ENCODE measurements around the gene NDUFB8.
"Not testable (repeated sequence)": the region's sequence is repeated elsewhere in the genome, so short reads cannot be mapped to it uniquely, and the experiment has no call there.

Gene NDUFB8

DNA sequence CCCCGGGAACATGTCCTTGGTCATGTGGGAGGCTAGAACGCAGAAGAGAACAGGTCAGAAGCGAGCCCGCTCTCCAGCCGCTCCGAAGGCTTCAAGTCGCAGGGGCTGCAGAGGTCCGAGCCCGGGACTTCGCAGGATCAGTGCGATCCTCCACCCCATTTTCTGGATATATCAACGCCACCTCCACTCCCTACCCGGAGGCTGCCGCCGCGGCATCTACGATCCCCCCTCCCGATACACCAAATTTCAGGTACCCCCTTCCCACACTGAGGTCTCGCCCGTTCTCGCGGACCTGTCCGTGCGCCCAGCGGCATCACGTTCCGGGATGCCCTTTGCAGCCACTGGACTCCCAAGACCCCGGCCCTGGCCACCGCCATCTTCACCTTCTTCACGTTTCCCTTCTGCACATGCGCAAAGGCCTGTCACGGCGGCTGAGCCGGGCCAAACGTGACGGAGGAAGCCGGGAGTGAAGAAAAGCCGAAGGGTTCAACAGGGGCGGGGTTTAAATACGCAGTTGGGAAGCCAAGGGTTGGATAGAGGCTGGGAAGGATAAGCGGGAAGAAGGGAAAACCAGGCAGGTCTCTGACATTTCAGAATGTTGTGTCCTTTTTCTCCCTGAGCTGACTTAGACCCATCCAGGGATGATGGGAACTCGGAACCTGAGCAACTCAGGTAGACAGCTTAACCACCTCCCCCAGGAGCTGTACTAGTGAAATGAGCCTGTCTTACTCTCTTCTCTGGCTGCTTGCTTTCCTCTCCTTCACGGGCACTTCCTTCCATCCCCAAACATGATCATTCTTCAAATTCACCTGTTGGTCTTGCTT, at the start of gene NDUFB8:
NDUFB8 (minus strand) TSS at position 397 of the 824 bp plus-strand sequence; CDS start at position 377, 20 bp downstream.
- DNase-seq (ENCODE audit: low read depth in 2 of 2) = peak; percentile 82 to 83

DNA sequence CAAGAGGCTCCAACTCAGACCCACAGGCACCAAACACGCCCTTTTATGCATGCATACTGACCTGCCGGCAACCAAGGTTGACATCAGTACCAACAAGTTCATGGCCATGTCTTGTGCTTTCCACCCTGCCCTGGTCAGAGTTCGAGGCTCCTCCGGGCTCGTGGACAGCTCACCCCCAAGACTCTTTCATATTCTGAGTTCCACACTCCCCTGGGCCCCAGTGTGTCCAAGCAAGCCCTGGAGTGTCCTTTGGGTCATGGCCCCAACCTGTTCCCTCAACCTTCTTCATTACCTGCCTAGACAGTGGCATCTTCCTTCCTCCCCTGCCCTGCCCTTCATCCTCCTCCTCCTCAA, 46.6 kb upstream of the NDUFB8 start:
- DNase-seq (ENCODE audit: low read depth in 2 of 2) = no peak

DNA sequence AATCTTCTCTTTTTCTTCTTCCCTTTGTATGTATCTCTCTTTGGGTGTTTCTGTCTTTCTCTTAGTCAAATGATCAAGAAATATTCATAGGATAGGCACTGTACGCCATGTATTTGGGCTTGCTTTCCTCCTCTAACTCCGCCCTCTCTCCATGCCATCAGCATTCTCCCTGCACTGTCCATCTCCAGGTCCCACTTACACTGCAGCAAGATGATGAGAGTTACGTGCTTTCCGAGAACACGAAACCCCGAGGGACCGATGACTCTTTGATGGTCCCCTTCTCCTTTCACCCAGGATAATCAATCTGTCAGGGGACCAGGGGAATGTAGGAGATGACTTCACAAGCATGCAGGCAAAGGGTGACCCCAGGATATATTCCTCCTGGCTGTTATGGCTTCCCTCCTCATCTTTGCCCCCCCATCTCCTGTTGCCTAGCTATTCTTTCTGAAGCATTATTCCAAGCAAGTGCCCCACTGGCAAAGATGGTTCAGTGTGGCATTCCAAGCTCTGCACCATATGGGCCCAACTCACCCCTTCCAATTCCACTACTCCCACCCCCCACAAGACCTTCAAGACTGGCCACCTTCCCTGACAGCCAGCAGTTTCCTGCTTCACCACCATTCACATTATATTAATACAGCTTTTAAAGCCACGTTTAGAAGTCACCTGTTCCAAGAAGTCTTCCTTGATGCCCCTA, 46.1 kb upstream of the NDUFB8 start:
- DNase-seq (ENCODE audit: low read depth in 2 of 2) = no peak

DNA sequence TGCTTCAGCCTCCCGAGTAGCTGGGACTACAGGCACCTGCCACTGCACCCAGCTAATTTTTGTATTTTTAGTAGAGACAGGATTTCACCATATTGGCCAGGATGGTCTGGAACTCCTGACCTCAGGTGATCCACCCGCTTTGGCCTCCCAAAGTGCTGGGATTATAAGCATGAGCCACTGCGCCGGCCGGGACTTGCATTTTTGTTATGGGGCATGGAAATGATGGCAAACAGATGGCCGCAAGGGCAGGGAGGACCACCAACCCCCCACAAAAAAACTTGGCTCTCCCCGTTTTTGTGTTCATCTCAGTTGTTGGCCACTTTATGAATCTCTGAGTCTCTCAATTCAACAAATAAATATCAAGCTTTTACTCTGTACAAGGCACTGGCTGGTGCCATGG, 45.5 kb upstream of the NDUFB8 start:
- not testable (repeated sequence) for DNase-seq (ENCODE audit: low read depth in 2 of 2)

DNA sequence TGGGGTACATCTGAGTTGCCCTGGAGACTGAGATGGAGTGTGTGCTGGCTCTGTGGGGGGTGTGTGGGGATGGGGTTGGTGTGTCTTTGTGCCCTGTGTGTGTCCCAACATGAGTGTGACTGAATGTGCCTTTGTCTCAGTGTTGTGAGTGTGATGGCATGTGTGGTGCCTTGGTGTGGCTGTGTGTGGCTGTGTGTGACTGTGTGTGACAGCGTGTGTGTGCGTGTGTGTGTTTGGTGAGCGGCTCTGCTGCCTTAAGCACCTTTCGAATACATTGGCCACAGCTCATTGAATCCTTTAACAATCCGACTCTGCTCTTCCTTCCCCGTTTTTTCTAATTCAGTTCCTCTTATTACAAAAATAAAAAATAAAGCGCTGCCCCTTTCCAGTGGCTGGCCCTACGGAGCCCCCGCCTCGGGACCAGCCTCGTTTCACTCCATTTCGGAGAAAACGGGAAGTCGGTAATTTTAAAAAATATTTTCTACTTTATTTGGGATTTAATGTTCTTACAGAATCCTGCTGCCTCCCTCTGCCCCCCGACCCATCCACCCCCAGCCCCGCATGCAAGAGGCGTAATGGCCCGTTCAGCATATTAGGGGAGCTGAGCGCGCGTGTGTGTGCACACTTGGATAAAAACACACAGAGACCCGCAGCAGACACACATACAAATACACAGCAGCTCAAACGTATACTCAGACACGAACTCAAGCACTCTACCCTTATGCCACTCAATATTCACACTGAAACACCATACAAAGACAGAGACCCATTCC, 41.6 kb upstream of the NDUFB8 start:
- DNase-seq (ENCODE audit: low read depth in 2 of 2) = no peak

DNA sequence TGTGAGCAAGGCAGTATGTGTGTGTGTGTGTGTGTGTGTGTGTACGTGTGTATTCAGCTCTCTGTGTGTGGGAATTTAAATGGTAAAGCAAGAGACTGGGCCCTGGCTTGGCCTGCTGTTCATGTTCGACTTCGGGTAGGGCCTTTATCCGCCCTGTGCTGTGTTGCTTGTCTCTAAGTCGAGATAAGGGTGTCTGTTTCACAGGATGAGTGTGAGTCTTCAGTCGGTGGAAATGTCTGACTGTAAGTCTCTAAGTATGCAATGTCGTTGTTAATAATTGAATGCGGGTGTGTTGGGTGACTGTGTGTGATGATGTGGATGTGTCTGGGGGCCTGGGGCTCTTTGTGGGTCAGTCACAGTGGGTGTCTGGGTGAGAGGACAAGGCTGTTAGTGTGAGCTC, 40.8 kb upstream of the NDUFB8 start:
- DNase-seq (ENCODE audit: low read depth in 2 of 2) = no peak

DNA sequence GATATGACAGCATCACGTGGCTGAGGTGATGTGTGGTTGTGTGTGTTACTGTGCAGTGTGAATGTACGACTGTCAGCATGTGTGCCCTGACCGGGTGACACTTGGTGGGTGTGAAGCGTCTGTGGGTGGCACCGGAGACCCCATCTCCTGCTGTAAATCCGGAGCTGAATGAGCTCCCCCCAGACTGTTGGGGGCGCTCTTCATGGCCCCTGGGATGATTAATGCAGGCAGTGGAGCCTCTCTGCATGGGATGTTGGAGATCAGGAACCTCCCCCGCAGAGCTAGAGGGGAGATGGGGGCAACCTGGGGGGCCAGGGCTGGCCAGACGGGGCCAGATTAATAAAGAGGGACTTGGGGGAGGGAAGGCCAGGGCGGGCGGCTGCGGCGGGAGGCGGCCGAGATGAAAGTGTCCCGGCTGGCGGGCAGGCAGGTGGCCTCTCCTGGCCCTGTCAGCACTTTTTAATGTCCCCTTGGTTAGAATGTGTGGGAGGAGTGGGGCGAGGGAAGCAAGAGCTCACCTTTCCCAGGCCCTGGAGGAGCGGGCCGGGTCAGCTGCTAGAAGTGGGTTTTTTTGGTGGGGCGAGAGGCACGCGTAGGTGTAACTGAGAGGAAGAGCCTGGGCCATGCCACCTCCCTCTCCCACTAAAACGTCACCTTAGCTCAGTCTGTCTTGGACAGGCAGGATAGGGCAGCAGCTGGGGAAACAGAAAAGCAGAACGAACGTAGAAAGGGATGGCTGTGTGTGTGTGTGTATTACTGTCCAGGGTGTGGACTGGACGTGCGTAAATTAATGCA, 40.2 kb upstream of the NDUFB8 start:
- DNase-seq (ENCODE audit: low read depth in 2 of 2) = no peak

DNA sequence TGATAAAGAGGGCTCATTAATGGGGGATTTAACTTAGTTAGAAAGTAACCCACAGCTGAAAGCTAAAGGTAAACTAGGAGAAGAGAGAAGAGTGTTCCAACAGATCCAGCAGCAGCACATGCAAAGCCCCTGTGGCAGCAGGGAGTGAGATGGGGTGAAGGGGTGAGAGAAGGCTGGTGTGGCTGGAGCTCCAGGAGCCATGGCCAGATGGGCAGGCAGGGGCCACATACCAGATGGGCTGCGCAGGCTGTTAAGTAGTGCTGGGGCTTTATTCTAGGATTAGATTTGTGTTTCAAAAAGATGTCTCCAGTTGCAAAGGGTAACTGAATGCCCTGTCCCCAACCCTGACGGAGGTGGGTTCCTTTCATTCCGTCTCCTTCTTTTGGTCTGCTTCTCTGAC, 39.2 kb upstream of the NDUFB8 start:
- DNase-seq (ENCODE audit: low read depth in 2 of 2) = no peak

DNA sequence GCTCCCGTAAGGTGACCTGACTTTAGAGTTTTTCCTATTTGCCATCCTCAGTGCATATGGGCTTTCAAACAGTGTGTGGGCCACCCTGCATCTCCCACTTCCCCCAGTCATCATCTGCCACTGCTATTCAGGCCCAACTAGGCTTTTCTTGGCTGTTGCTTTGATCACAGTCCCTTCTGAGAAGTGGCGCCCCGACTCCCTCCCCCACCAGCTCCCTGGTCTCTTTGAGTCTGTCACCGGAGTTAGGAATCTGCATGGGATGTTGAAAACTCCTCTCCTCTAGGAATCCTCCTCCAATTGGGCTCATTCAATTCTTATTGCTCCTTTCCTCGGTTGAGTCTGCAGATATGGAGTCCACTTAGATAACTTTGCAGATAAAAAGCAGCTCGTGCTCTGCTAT, 38.2 kb upstream of the NDUFB8 start:
- DNase-seq (ENCODE audit: low read depth in 2 of 2) = no peak

DNA sequence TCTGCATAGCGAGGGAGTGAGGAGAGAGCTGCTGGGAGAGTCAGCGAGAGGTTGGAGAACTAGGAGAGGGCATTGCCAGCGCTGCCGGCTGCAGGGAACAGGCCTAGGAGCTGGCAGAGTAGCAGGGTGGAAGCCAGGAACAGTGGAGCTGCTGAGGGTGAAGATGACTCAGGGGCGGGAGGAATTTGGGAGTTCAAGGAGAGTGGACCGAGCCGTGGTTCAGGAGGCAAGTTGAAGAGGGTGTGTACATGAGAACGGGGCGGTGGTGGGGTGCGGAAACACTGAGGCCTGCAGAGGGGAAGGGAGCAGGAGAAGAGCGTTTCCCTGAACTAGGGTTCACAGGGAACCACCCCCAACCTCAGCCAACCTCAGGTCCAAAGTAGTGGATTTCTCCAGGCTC, 37.6 kb upstream of the NDUFB8 start:
- DNase-seq (ENCODE audit: low read depth in 2 of 2) = no peak

DNA sequence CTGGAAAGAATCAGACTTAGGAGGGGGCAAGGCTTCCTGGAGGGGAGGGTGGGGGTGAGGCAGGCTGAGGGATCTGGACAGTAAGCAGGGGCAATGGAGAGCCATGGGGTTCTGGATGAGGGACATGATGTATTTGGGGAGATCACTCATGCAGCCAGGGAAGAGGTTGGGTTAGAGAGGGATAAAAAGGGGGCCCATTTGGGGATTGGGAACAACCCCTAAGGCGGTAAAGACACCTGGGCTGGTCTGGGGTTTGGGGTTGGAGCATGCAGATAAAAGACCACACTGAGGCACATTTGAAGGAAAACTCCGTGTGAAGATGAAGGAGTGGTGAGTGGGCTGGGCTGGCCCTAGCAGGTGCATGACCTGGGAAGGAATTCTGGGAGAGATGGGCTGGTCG, 36.9 kb upstream of the NDUFB8 start:
- no peak for DNase-seq (ENCODE audit: low read depth in 2 of 2)

DNA sequence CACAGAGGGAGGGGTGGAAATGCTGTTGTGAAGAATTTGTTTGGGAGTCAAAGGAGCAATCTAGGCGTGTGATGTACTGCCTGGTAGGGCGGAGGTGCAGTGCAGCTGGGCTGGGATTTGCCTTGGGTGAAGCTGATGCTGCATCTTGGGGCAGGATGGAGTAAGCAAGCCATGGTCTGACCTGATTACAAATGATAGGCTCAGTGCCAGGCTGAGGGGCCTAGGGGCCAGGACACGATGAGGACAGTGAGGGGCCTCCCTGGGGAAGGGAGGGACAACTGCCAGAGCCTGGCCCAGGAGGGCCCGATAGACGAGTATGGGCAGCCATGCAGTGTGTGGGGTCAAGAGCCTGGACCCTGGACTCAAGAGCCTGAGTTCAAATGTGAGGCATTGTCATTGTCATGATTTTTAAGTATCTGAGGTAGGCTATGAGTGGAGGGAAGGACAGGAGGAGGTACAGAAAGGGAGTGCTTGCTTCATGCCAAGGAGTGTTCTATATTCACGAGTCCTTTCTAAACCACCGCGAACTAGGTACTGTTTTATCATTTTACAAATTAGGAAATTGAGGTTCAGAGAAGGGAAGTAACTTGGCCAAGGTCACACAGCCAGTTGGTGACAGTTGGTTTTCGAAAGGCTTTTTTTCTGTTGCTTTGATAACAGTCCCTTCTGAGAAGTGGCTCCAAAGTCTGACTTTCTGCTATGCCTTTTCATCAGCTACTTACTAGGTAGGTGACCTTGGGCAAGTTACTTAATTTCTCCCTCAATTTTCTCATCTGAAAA, 35.7 kb upstream of the NDUFB8 start:
- no peak for DNase-seq (ENCODE audit: low read depth in 2 of 2)

DNA sequence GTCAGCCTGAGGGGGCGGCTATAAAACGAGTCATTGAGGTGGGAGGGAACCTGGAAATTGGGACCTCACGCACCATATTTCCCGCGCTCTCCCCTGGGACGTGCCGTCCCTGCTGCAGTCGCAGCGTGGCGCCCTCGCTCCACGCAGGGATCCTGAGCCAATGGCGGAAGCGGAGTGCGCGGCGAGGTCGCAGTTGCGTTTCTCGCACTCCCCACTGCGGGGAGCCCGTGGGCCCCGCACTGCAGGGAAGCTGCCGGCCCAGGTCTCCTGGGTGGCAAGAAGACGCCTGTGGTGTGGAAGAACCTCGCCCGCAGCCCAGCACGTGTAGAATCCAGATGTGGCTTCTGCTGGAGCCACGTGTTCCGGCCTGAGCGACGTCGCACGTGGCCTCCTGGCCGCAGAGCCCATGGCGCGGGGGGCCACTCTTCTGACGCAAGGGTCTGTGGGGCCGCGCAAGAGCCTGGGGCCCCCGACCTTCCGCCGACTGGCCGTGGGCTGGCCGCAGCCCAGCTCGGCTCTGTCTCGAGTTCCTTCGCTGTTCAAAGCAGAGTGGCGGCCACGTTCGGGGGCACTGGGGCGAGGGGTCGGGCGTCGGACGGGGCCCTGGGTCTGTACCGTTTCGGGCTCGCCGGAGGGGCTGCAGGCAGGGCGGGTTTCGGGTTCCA, 32.5 kb upstream of the NDUFB8 start:
- peak; percentile 71 to 72 for DNase-seq (ENCODE audit: low read depth in 2 of 2)

DNA sequence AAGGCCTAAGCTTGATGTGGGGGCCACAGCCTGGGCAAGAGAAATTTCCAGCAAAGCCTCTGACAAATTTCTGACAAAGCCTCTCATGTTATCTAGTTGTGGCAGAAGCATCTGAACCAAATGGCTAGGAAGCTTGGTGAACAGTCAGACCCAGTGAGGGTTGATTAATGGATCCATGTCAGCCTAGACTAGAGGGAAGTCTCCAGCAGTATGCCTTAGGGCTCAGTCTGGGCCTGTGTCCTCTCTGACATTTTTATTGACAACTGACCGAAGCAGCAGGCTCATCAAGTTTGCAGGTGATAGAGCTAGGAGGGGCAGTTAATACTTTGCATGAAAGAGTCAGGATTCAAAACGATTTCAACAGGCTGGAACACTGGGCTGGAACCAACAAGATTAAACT, 31.3 kb upstream of the NDUFB8 start:
- DNase-seq (ENCODE audit: low read depth in 2 of 2) = no peak

DNA sequence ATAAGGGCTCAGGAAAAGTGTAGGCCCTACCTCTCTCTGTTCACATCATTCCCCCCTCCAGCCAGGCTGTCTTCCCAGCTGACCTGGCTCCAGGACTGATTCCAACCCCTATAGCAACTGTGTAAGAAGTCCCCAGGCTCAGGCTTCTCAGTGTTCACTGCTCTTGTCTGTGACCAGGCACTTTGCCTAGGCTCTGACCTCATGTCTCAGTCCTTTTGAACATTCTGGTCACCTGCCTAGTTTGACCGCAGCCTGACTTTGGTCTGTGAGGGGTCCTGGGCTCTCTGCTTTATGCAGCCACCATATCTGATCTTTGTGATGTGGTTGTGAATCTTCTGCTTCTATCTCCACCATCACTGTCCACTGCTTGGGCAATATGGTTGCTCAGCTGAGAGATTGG, 30.6 kb upstream of the NDUFB8 start:
- no peak for DNase-seq (ENCODE audit: low read depth in 2 of 2)

DNA sequence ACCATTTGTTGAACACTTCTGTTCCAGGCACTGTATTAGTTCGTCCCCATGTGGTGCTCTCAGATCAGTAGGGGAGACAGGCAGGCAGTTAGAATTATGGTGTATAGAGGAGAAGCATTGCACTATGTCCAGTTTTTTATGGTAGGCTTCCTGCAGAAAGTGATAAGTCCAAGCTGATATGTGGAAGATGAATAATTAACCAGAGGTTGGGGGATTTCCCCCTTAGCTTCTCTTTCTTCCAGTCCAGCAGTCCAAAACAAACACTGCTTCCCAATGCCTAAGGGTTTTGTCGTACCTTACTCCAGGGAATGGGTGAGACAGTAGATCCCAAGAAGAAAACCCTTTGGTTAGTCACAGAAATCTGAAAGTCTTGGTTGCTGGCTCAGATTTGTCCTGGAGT, 25.2 kb upstream of the NDUFB8 start:
- DNase-seq (ENCODE audit: low read depth in 2 of 2) = no peak

DNA sequence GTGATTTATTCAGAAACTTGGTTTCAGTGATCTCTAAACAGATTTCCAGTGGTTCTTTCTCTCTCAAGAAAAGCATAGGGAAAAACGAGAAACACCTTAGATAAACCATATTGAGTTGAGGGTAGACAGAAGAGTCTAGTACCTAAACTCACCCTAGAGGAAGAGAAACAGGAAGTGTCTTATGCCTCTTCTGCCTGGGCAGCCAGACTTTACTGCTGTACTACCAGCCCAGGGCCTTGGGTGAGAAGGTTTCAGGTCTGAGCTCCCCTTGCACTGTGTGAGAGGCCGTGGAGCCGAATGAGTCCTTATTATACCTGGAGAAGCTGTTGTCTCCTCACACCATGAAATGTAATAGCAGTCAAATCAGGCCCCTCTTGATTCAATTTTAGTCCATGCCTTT, 24.3 kb upstream of the NDUFB8 start:
- DNase-seq (ENCODE audit: low read depth in 2 of 2) = no peak

DNA sequence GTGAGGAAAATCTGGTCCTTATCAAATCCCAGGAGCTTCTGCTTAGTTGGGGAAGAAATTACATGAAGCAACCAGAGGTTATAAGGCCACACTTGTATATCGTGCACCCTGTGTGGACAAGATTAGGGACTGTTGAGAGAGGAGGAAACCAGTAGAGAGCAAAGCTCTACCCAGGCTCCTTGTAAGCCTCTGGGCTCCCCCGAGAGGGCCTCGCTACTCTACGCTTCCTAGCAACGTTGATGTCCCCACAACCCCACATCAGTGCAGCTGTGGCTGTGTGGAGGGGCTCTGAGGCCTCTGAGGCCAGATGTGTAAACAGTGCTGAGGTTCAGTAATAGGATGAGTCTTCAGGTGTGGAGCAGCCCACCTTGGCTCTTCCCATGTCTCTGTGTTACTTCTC, 22.1 kb upstream of the NDUFB8 start:
- no peak for DNase-seq (ENCODE audit: low read depth in 2 of 2)

DNA sequence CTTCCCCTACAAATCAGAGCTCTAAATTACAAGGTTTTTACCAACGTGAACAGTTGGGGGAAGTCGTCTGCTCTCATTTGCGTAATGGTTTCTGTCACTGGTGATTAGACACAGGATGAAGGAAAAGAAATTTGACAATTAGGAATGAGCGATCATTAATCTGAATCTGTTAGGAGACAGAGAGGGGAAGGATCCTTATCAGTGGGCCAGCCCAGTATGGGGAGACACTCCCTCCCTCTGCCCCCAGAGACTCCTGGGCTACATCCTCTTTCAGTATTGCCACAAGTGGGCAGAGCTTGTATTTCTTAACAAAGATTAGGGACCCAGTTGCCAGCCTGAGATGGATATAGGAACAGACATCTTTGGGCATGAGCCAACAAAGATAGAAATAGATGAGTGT, 21.5 kb upstream of the NDUFB8 start:
- DNase-seq (ENCODE audit: low read depth in 2 of 2) = no peak

DNA sequence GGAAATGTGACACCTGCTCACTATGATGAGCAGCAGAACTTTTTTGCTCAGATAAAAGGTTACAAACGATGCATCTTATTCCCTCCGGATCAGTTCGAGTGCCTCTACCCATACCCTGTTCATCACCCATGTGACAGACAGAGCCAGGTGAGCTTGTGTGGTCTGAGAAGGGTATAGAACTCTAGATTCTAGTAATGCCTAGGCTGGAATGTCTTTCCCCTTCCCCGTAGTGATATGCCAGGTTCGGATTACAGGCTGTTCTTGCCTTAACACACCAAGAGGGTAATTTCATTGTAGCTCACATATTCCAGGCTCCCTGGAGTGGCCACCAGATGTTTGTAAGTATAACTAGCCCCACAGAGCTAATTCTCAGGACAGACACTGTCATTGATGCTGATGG, 15.3 kb upstream of the NDUFB8 start:
- DNase-seq (ENCODE audit: low read depth in 2 of 2) = no peak

DNA sequence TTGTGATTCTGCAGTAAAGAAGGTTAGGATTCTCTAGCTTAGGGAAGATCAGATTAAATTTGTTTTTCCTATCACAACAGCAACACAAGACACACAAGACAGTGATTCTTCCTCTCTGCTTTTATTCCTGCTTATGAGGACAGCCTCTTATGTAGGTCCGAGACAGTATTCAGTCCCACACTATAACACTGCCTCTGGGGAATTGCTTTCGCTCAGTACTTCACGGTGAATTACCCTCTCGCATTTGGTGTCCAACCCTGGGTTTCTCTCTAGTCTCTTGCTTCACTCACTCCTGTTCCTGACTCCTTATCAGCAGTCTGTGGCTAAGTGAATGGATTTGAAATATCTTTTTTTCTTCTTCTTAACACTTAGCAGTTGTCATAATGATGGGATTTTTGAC, 7.8 kb upstream of the NDUFB8 start:
- no peak for DNase-seq (ENCODE audit: low read depth in 2 of 2)

Measured in stimulated activated CD4-positive, alpha-beta T cell treated with anti-CD3 and anti-CD28 coated beads, Interleukin-4, amount 100 ng/mL, for 48 hours (primary cell).